SK-N-SH treated with all-trans-retinoic acid at 6 μM for 48 hours (cell line): ENCODE data around the gene GRHL3.

Source experiments
- ATAC-seq: fragments of 200-7000 bp; cut with Tn5 transposase; 3 replicates; pipeline ENCODE4 v1.9.1; 2020; ENCODE audit warnings: mild to moderate bottlenecking, moderate library complexity
- ARNTL ChIP-seq: fragments of 450-650 bp; formaldehyde crosslinking; IDR thresholded peaks from 2 replicates; pipeline ENCODE4 v1.5.0; 2020; ENCODE audit warnings: low read depth, mild to moderate bottlenecking, moderate library complexity, borderline replicate concordance
- BACH2 ChIP-seq: fragments of 250-450 bp; sonication (Bioruptor Pico); IDR thresholded peaks from 2 replicates; pipeline ENCODE4 v1.9.0; 2021; ENCODE audit warnings: mild to moderate bottlenecking, borderline replicate concordance
- CSDC2 ChIP-seq: fragments of 250-450 bp; sonication (Bioruptor Pico); IDR thresholded peaks from 2 replicates; pipeline ENCODE4 v1.5.0; 2020; ENCODE audit warnings: mild to moderate bottlenecking, moderate library complexity
- GLIS3 ChIP-seq: fragments of 250-450 bp; sonication (Bioruptor Pico); IDR thresholded peaks from 2 replicates; pipeline ENCODE4 v1.5.0; 2020; ENCODE audit warnings: mild to moderate bottlenecking, moderate library complexity
- OSR1 ChIP-seq: fragments of 250-450 bp; sonication (Bioruptor Pico); IDR thresholded peaks from 2 replicates; pipeline ENCODE4 v1.8.0; 2022; ENCODE audit warnings: moderate library complexity, mild to moderate bottlenecking, inconsistent platforms
- PPARA ChIP-seq: fragments of 250-450 bp; sonication (Bioruptor Pico); IDR thresholded peaks from 2 replicates; pipeline ENCODE4 v1.5.0; 2020; ENCODE audit warnings: mild to moderate bottlenecking, borderline replicate concordance
- RARB ChIP-seq: fragments of 250-450 bp; sonication (Bioruptor Pico); IDR thresholded peaks from 2 replicates; pipeline ENCODE4 v1.8.0; 2021; ENCODE audit warnings: mild to moderate bottlenecking, moderate library complexity
- SNAI2 ChIP-seq: fragments of 250-450 bp; sonication (Bioruptor Pico); IDR thresholded peaks from 2 replicates; pipeline ENCODE4 v1.5.0; 2020; ENCODE audit warnings: mild to moderate bottlenecking, moderate library complexity
- TCF4 ChIP-seq: fragments of 250-450 bp; sonication (Bioruptor Pico); IDR thresholded peaks from 2 replicates; pipeline ENCODE4 v1.8.0; 2021; ENCODE audit warnings: mild to moderate bottlenecking, moderate library complexity, borderline replicate concordance
- TOX ChIP-seq: fragments of 250-450 bp; sonication (Bioruptor Pico); IDR thresholded peaks from 2 replicates; pipeline ENCODE4 v1.8.0; 2021; ENCODE audit warnings: mild to moderate bottlenecking, moderate library complexity, borderline replicate concordance
- ZC3H10 ChIP-seq: fragments of 250-450 bp; sonication (Bioruptor Pico); IDR thresholded peaks from 2 replicates; pipeline ENCODE4 v1.5.1; 2021; ENCODE audit warnings: mild to moderate bottlenecking, moderate library complexity
- ZFP3 ChIP-seq: fragments of 250-450 bp; sonication (Bioruptor Pico); IDR thresholded peaks from 2 replicates; pipeline ENCODE4 v1.5.0; 2020; ENCODE audit warnings: mild to moderate bottlenecking, moderate library complexity
- ZFP30 ChIP-seq: fragments of 450-650 bp; formaldehyde crosslinking; IDR thresholded peaks from 2 replicates; pipeline ENCODE4 v1.5.0; 2022; ENCODE audit warnings: mild to moderate bottlenecking, moderate library complexity
- ZNF70 ChIP-seq: fragments of 450-650 bp; formaldehyde crosslinking; IDR thresholded peaks from 2 replicates; pipeline ENCODE4 v1.5.0; 2020; ENCODE audit warnings: mild to moderate bottlenecking, moderate library complexity
- ZNF8 ChIP-seq: fragments of 450-650 bp; formaldehyde crosslinking; IDR thresholded peaks from 2 replicates; pipeline ENCODE4 v1.5.0; 2020; ENCODE audit warnings: mild to moderate bottlenecking, moderate library complexity
- TF ChIP-seq, protein P1 (sequence below): fragments of 250-450 bp; sonication (Bioruptor Pico); IDR thresholded peaks from 2 replicates; pipeline ENCODE4 v1.5.1; 2020; ENCODE audit warnings: low read depth, mild to moderate bottlenecking, moderate library complexity
- TF ChIP-seq, protein P2 (sequence below): fragments of 250-450 bp; sonication (Bioruptor Pico); IDR thresholded peaks from 2 replicates; pipeline ENCODE4 v1.5.0; 2020; ENCODE audit warnings: mild to moderate bottlenecking, moderate library complexity
- TF ChIP-seq, protein P3 (sequence below): fragments of 250-450 bp; sonication (Bioruptor Pico); IDR thresholded peaks from 2 replicates; pipeline ENCODE4 v1.5.1; 2021; ENCODE audit warnings: mild to moderate bottlenecking, moderate library complexity
- TF ChIP-seq, protein P4 (sequence below): fragments of 250-450 bp; sonication (Bioruptor Pico); IDR thresholded peaks from 2 replicates; pipeline ENCODE4 v1.8.0; 2020; ENCODE audit warnings: mild to moderate bottlenecking, moderate library complexity, borderline replicate concordance
- TF ChIP-seq, protein P5 (sequence below): fragments of 250-450 bp; sonication (Bioruptor Pico); IDR thresholded peaks from 2 replicates; pipeline ENCODE4 v1.8.0; 2021; ENCODE audit warnings: low read depth, mild to moderate bottlenecking, moderate library complexity, borderline replicate concordance

Gene GRHL3

DNA sequence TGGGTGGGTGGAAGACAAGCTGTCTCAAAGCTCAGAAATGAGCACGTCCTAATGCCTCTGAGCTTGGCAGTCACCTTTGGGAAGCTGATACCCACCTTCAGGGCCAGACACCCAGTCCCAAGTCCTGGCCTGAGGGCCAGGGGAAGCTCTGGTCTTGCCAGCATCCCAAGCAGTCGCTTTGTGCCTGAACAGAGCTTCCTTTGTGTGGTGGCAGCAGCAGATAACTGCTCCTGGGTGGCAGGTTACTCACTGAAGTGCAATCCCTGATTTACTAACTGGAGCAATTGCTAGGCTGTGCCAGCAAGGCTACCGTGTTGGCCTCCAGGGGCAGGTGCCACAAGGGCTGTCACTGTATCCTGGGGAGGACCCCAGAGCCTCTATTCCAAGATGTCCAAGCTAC is 40.4 kb upstream of the GRHL3 start (continued):
- TF ChIP-seq, protein P1, sequence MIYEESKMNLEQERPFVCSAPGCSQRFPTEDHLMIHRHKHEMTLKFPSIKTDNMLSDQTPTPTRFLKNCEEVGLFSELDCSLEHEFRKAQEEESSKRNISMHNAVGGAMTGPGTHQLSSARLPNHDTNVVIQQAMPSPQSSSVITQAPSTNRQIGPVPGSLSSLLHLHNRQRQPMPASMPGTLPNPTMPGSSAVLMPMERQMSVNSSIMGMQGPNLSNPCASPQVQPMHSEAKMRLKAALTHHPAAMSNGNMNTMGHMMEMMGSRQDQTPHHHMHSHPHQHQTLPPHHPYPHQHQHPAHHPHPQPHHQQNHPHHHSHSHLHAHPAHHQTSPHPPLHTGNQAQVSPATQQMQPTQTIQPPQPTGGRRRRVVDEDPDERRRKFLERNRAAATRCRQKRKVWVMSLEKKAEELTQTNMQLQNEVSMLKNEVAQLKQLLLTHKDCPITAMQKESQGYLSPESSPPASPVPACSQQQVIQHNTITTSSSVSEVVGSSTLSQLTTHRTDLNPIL (CRISPR knock-in tag): no peak
- TF ChIP-seq TOX (CRISPR knock-in tag): no peak
- no peak for TF ChIP-seq ZNF70 (CRISPR knock-in tag)

DNA sequence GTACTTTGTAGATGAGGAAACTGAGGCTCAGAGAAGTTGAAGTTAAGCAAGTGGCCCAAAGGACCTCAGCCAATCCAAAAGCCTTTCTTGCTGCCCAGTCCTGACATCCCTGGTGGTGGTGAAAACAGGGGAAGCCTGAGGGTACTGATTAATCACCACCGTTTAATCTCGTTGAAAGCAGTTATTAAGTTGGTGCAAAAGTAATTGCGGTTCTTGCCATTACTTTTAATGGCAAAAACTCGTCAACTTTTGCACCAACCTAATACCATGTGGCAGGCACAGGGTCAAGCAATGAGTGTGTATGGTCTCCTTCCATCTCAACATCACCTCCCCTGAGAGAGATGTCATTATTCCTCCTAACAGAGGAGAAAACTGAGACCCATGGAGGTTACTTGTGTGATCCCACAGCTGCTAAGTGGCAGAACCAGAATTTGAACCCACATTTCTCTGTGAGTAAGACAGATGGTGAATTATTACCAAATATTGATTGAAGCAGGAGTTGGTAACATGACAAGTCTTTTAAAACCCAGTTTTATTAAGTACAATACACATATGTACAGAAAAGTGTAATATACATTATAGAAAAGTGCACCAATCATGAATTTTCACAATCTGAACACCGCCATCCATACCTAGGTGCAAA is 39.4 kb upstream of the GRHL3 start:
- TF ChIP-seq, protein P2, sequence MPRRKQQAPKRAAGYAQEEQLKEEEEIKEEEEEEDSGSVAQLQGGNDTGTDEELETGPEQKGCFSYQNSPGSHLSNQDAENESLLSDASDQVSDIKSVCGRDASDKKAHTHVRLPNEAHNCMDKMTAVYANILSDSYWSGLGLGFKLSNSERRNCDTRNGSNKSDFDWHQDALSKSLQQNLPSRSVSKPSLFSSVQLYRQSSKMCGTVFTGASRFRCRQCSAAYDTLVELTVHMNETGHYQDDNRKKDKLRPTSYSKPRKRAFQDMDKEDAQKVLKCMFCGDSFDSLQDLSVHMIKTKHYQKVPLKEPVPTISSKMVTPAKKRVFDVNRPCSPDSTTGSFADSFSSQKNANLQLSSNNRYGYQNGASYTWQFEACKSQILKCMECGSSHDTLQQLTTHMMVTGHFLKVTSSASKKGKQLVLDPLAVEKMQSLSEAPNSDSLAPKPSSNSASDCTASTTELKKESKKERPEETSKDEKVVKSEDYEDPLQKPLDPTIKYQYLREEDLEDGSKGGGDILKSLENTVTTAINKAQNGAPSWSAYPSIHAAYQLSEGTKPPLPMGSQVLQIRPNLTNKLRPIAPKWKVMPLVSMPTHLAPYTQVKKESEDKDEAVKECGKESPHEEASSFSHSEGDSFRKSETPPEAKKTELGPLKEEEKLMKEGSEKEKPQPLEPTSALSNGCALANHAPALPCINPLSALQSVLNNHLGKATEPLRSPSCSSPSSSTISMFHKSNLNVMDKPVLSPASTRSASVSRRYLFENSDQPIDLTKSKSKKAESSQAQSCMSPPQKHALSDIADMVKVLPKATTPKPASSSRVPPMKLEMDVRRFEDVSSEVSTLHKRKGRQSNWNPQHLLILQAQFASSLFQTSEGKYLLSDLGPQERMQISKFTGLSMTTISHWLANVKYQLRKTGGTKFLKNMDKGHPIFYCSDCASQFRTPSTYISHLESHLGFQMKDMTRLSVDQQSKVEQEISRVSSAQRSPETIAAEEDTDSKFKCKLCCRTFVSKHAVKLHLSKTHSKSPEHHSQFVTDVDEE (CRISPR knock-in tag): no peak
- TF ChIP-seq ZNF8 (CRISPR knock-in tag) (no peak), TCF4 (CRISPR knock-in tag) (no peak), ZFP30 (no peak), BACH2 (CRISPR knock-in tag) (no peak), ZC3H10 (CRISPR knock-in tag) (no peak), PPARA (CRISPR knock-in tag) (no peak), CSDC2 (CRISPR knock-in tag) (no peak), RARB (CRISPR knock-in tag) (no peak), ZFP3 (CRISPR knock-in tag) (no peak), ARNTL (no peak)
- TF ChIP-seq, protein P3, sequence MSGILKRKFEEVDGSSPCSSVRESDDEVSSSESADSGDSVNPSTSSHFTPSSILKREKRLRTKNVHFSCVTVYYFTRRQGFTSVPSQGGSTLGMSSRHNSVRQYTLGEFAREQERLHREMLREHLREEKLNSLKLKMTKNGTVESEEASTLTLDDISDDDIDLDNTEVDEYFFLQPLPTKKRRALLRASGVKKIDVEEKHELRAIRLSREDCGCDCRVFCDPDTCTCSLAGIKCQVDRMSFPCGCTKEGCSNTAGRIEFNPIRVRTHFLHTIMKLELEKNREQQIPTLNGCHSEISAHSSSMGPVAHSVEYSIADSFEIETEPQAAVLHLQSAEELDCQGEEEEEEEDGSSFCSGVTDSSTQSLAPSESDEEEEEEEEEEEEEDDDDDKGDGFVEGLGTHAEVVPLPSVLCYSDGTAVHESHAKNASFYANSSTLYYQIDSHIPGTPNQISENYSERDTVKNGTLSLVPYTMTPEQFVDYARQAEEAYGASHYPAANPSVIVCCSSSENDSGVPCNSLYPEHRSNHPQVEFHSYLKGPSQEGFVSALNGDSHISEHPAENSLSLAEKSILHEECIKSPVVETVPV (CRISPR knock-in tag): no peak
- TF ChIP-seq, protein P1 (CRISPR knock-in tag): no peak
- TF ChIP-seq, protein P4, sequence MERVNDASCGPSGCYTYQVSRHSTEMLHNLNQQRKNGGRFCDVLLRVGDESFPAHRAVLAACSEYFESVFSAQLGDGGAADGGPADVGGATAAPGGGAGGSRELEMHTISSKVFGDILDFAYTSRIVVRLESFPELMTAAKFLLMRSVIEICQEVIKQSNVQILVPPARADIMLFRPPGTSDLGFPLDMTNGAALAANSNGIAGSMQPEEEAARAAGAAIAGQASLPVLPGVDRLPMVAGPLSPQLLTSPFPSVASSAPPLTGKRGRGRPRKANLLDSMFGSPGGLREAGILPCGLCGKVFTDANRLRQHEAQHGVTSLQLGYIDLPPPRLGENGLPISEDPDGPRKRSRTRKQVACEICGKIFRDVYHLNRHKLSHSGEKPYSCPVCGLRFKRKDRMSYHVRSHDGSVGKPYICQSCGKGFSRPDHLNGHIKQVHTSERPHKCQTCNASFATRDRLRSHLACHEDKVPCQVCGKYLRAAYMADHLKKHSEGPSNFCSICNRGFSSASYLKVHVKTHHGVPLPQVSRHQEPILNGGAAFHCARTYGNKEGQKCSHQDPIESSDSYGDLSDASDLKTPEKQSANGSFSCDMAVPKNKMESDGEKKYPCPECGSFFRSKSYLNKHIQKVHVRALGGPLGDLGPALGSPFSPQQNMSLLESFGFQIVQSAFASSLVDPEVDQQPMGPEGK (CRISPR knock-in tag): no peak
- TF ChIP-seq, protein P5, sequence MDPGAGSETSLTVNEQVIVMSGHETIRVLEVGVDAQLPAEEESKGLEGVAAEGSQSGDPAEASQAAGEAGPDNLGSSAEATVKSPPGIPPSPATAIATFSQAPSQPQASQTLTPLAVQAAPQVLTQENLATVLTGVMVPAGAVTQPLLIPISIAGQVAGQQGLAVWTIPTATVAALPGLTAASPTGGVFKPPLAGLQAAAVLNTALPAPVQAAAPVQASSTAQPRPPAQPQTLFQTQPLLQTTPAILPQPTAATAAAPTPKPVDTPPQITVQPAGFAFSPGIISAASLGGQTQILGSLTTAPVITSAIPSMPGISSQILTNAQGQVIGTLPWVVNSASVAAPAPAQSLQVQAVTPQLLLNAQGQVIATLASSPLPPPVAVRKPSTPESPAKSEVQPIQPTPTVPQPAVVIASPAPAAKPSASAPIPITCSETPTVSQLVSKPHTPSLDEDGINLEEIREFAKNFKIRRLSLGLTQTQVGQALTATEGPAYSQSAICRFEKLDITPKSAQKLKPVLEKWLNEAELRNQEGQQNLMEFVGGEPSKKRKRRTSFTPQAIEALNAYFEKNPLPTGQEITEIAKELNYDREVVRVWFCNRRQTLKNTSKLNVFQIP (CRISPR knock-in tag): no peak
- TF ChIP-seq, all 23 proteins: peak for 0
- ATAC-seq: no peak

DNA sequence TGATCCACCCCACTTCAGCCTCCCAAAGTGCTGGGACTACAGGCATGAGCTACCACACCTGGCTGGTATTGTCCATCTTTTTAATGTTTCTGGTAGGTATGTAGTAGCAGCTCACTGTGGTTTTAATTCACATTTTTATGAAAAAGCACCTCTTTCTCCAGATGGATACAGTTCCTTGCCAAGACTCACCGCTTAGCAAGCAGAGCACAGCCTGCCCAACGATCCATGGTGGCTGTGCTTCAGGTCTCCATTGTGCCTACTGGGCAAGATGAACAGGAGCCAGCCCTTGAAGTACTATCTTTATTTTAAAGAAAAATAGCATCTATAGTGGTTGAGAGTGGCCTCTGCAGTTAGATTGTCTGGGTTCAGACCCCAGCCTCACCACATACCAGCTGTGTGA is 37.6 kb upstream of the GRHL3 start:
- no peak for ATAC-seq
- no peak for TF ChIP-seq PPARA (CRISPR knock-in tag)
- TF ChIP-seq, protein P1 (CRISPR knock-in tag): no peak
- TF ChIP-seq, protein P5 (CRISPR knock-in tag): no peak
- TF ChIP-seq TCF4 (CRISPR knock-in tag): no peak
- TF ChIP-seq TOX (CRISPR knock-in tag): no peak
- TF ChIP-seq OSR1 (CRISPR knock-in tag): no peak
- no peak for TF ChIP-seq GLIS3 (CRISPR knock-in tag)
- TF ChIP-seq, protein P3 (CRISPR knock-in tag): no peak
- TF ChIP-seq RARB (CRISPR knock-in tag): no peak
- TF ChIP-seq ZNF70 (CRISPR knock-in tag): no peak
- TF ChIP-seq SNAI2 (CRISPR knock-in tag): no peak
- TF ChIP-seq ZFP30: no peak
